Medulla oblongata (tissue), 1 donor: Measurements from ENCODE around the gene ABTB2.

Experiments
- DNase-seq: peaks from one replicate; pipeline ENCODE4 v3.0.0-alpha.2; 2015; ENCODE audit errors: extremely low spot score

Gene ABTB2

DNA sequence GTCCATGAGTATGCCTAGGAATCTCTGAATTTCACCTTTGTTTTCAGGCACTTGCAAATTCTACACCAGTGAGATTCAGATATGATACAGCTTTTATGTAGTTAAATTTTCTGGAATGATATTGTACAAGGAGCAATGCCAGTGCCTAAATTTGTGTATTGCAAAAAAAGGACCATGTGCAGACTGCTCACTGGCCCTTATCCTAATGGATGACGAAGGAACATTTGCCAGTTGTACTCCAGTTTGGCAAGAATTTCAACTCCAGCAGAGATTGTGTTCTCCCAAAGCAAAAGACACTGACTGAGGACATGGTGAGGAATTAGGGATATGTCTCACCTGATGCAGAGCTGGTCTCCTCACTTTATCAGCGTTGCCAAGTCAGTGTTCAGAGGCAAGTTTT, 243.8 kb downstream of the ABTB2 start:
- DNase-seq: no peak

DNA sequence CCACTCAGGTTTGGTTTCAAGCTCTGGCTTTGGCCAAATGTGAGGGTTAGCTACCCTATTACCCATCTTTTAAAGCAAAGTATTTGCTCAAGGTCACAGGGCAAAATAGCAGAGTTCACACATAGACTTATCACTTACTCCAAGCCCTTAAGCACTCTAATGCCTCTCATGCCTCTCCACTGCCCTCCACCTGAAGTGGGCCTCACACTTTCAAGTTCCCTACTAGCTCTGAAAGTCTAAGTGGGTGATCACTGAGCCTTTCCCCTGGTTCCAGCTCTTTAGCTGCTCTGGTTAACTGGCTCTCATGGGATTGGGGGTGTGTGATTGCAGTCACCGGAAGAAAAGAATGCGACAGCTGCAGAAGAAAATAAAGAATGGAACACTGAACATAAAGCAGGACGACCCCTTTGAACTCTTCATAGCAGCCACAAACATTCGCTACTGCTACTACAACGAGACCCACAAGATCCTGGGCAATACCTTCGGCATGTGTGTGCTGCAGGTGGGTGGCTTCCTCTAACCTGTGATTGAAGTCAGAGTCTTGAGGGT, 246.0 kb downstream of the ABTB2 start:
- no peak for DNase-seq

DNA sequence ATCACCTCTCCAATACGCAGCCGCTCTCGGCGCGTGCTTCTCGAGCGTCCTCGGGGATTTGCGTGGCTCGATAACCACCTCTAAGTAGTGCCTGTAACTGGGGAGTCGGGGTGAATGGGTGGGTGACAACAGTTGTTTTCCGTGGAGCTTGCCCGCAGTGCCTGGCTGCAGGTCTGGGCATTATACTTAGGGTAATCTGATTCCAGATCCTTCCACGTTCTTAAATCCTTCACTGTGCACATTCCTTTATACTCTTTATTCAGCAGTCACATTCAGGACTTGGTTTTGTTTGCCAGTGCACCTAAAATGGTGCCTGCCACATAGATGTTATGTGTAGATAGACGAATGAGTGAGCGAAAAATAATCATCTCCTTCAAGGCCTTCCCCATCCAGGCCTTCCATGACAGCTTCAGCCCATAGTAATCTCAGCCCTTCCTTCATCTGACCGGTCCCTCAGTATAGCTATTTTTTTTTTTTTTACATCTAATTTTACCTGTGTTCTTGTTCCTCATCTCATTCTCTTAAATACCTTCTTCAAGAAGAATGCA, 251.8 kb downstream of the ABTB2 start:
- peak; percentile 3 for DNase-seq

DNA sequence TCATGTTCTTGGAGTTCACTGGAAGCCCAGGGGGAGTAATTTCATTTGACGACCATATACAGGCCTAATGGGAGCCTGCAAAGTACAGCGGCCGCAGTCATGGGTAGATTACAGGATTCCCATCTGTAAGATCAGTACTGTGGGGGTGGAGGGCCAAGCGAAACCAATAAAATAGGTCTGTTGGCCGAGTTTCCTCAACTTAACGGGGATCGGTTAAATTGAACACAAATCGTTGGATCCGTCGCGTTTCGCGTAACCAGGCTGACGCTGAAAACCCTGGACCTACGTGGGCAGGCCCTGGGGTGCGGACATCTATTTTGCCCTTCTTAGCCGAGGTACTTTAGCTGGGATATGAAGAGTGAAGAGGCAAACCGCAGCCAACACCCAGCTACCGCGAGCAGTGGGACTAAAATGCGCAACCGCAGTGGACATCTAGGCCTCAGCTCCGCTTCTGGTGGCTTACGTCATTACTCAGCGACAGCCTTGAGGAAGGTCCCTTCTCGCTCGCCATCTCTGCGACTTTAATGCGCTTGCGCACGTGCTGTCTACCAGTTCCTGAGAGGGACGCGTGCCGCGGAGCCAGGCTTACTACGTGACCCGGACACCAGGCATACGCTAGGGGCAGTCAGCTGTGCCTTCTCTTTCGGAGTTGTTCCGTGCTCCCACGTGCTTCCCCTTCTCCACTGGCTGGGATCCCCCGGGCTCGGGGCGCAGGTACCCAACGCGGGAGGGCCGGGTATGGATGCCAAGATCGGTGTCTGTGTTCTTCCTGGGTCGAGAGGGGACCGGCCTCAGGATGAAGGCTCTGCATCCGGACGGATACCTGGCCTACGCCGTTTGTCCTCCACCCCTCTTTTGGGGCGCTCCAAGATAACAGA, 252.5 kb downstream of the ABTB2 start, which contains the start of gene NAT10:
Gene NAT10, plus strand, starts transcription at position 551 of the 878 bp plus-strand sequence. CDS start 2,597 bp downstream, outside the sequence.
- DNase-seq: peak; percentile 97

DNA sequence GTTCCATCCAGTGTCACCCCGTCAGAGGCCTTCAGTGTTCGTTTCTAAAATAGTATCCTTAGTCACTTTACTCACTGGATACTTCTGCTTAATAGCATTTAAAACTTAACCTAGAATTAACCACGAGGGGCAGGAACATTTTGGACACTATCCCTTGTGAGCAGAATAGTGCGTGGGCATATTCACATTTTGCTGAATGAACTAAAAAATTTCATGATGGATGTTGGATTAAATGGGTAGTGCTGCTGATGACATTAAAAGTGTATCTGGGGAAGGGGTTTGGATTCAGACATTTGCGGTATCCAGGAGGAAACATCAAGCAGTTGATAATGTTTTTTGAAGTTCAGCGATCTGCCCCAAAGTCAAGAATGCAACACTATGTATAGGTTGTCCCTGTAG, 253.1 kb downstream of the ABTB2 start:
- no peak for DNase-seq
